GM19463 (cell line): ENCODE data around the gene GCNT2.
"Not testable (repeated sequence)": the region's sequence is repeated elsewhere in the genome, so short reads cannot be mapped to it uniquely, and the experiment has no call there.

Source experiments
- ATAC-seq: cut with Tn5 transposase; IDR thresholded peaks from one replicate; pipeline ENCODE4 v1.9.1; 2021; ENCODE audit warnings: mild to moderate bottlenecking, moderate library complexity; ENCODE audit not compliant: unreplicated experiment

Gene GCNT2

DNA sequence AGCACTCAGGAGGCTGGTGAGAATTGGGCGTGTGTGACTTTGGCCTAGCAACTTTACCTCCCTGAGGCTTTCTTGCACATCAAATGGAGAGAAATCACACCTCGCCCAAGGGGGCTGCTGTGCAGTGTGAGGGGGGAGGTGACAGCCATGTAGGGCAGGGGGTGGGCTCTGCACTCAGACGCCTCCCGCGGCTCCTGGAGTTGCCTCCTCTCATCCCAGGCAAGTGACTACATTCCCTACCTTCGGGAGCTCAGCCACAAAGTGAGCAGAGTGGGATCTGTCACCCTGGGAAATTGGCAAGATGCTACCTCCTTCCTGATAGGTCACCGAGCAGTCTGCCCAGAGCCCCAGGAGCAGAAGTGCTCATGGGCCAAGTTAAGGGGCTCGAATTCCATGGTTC is 56.0 kb downstream of the GCNT2 start:
- no peak for ATAC-seq

DNA sequence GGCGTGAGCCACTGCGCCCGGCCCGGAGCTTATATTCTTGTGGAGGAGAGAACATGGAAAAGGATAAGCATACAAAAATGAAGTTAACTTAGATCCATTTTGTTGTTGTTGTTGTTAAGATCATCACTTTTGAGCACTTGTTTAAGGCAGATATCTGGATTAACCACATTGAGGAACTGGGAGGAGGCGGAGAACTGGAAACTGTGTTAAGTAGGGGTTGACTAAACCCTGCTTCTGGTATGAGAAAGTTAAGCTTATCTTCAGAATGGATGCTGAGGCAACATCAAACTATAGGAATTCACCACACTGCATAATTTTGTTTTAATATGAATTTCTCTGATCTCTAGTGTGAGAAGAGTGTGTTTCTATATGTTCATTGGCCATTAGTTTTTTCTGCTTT is 57.6 kb downstream of the GCNT2 start:
- no peak for ATAC-seq

DNA sequence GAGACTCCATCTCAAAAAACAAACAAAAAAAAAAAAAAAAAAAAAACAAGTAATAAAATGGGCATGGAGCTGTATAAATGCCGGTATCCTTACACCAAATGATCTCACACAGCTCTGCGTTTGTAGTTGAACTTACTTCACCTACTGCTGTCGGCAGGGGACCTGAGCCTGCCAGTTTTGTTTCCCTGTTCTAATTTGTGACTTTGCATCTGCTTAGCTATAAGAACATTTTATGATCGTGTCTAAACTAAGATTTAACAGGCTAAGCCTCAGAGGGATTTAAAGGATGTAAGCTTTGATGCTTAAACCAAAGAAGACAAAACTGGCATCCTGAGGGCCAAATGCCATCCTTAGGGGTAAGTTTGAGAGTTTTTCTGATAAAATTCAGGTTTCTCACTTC is 58.7 kb downstream of the GCNT2 start:
- ATAC-seq = no peak

DNA sequence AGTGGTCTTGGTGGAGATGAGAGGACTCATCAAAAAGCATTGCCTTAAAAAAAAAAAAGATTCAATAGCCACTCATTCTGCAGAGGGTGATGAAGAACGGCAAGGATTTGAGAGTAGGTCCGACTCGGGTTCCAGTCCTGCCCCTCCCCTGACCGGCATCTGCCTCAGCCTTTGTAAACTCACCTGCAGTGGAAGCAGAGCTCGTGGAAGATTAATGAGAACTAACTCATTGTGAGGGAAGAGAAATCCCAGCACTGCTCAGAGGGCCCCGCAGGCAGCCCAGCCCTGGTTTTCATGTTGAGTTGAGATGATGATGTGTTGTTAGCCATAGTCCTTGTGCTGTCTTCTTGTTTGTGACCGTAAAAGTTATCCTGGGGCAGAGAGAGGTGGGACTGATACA is 59.4 kb downstream of the GCNT2 start:
- ATAC-seq = no peak

DNA sequence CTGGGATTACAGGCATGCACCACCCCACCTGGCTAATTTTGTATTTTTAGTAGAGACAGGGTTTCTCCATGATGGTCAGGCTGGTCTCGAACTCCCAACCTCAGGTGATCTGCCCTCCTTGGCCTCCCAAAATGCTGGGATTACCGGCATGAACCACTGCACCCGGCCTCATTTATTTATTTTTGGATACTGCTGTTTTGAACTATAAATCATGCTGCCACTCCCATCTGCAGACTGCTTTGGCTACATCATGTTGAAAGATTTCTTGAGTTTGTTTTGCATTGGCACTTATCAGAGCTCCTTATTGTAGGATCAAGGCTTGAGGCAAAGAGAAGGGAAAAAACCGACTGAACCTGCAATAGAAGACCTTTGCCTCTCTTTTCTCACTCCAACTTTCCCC is 60.3 kb downstream of the GCNT2 start:
- ATAC-seq = not testable (repeated sequence)

DNA sequence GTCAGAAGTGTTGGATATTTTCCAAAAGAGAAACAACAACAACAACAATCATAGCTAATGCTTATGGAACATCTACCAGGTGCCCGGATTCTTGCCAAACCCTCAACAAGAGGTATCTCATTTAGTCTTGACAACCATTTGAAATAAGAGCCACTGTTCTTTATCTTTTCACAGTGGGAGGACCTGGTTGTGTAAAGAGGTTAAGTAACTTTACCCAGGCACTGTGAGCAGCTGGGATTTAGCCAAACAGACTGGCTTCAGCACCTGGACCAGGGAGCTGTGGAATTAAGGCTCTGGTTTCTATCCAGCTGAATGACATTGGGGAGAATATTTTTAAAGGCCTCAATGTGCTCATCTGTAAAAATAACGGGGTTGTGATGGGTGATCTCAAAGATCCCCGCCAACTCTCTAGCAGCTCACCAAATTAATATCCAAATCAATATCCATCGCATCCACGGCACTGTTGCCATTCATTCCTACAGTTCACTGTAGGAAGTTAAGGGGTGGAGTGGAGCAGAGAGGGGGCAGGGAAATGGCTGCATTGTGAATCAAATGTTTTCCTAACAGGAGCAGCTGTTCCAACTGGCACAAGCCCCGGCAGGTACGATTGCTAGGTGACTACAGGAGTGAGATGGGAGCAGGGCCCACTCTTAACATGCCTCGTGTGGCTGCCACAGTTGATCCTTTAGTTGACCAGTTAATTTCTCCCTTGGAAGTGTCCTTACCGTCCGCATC is 61.8 kb downstream of the GCNT2 start:
- no peak for ATAC-seq

DNA sequence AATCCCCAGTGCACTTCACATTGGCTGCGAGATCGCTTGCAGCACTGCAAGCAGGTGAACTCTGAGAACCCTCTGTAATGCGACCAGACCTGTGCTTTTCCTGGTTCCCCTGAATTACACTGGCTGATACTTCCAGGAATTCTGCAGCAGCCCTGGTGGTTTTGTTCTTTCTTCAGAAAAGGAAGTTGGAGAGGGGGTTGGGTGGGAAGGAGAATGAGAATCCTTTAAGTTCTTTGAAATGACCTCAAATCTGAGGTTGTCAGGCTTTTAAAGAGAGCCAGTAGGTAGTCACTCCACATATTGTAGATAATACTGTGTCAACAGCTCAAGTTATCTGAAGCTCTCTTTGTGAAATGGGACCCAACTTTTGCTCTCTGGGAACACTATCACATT is 62.4 kb downstream of the GCNT2 start:
- ATAC-seq = no peak

DNA sequence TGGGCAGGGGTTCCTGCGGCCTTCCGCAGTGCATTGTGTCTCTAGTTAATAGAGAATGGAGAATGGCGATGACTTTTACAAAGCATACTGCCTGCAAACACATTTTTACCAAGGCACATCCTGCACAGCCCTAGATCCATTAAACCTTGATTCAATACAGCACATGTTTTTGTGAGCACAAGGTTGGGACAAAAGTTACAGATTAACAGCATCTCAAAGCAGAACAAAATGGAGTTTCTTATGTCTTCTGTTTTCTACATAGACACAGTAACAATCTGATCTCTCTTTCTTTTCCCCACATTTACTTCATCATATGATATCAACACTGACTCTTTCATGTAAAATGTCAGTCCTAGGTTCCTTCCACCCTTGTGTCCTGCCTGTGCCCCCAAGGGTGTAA is 63.5 kb downstream of the GCNT2 start:
- ATAC-seq = no peak

DNA sequence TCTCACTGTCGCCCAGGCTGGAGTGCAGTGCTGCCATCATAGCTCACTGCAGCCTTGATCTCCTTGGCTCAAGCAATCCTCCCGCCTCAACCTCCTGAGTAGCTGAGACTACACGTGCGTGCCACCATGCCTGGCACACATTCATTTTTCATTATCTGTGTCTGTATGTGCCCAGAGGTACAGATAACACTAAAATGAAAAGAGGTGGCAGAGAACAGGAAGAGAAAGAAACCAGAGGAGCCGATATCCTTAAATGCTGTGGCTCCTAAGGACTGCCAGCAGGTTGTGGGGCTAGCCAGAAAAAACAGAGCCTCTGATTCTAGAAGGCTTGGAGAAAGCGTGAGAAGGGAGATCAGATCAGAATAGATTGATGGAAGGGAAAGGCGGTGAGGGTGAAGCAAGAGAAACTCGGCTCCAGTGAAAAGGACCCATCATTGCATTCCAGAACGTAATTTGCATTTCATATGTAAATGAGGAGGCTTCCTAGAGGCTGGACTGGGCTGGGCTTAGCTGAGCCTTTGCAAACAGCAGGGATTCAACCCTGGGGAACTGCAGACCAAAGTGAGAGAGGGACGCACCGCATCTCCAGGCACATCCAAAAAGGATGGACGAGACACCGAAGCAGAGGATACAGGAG is 64.2 kb downstream of the GCNT2 start:
- ATAC-seq = no peak

DNA sequence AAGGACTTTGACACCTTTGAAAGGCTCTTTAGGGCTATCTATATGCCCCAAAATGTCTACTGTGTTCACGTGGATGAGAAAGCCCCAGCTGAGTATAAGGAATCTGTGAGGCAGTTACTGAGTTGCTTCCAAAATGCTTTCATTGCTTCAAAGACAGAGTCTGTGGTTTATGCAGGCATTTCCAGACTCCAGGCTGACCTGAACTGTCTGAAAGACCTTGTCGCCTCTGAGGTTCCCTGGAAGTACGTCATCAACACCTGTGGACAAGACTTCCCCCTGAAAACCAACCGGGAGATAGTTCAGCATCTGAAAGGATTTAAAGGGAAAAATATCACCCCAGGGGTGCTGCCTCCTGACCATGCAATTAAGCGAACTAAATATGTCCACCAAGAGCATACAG is 65.2 kb downstream of the GCNT2 start:
- ATAC-seq = no peak

DNA sequence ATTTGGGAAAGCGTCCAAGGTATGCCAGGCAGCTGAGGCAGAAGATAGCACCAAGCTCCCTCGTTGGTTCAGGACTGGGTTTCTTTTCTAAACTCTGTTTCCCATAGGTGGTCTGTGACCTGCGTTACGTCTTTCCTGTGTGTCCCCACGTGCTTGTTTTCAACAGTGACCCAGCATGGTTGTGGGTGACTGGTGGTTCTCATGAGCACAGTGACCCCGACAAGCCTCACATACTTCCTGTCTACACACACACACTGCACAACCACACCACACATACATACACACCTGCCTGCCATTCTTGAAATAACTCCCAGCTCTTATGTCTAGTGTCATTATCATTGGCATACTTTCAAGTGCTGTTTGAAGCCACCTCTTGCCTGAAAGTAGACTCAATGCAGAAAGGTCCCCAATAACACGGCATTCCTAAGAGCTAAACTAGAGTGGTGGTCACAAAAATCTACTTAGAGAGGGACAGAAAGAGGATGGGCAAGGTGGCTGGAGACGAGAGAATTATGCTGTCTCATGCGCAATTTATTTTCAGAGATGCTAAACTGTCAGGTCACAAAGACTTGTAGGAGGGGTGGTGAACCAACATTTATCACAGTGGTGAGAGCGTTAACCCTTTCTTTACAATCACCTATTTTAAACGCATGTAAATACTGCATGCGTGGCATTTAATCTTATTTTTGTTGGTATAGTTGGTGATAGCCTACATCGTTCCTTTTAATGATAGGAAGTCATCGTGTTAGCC is 66.7 kb downstream of the GCNT2 start:
- ATAC-seq = peak; percentile 62

DNA sequence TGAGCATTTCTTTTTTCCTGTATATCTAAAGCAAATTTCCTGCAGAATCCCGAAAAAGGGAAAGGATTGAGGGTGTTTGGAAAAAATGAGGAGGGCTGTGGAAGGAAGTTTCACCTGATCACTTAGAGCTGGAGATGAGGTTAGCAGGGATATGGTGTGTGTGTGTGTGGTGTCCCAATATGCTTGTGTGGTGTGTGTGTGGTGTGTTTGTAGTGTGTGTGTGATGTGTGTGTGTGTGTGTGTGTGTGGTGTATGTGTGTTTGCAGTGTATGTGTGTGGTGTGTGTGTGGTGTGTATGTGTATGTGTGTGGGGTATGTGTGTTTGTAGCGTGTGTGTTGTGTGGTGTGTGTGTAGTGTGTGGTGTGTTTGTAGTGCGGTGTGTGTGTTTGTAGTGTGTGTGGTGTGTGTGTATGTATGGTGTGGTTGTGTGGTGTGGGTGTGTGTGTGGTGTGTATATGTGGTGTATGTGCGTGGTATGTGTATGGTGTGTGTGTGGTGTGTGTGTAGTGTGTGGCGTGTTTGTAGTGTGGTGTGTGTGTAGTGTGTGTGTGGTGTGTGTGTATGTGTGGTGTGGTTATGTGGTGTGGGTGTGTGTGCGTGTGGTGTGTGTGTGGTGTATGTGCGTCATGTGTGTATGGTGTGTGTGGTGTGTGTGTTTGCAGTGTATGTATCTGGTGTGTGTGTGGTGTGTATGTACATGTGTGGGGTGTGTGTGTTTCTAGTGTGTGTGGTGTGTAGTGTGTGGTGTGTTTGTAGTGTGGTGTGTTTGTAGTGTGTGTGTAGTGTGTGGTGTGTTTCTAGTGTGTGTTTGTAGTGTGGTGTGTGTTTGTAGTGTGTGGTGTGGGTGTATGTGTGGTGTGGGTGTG is 67.6 kb downstream of the GCNT2 start:
- no peak for ATAC-seq

DNA sequence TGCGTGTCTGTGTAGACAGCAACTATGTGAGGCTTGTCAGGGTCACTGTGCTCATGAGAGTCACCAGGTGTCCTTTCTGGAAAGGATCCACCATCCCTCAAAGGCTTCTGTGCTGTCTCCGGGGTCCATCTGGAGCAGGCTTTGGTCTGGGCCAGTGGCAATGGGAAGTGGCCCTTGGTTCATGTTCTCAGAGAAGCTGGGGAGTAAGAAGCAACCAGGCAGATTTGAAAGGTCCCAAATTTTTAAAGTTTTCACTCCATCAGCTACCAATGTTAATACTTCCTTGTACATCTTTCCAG is 68.2 kb downstream of the GCNT2 start:
- ATAC-seq = no peak

DNA sequence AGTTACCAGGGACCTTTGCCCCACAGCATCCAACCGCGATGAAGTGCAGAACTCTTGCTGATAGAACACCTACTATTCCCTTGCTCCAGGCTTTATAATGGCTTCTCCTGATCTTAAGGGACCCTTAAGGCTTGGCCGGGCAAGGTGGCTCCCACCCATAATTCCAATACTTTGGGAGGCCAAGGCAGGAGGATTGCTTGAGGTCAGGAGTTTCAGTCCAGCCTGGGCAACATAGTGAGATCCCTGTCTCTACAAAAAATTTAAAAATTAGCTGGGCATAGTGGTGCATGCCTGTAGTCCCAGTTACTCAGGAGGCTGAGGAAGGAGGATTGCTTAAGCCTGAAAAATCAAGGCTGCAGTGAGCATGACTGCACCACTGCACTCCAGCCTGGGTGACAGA is 68.8 kb downstream of the GCNT2 start:
- no peak for ATAC-seq

DNA sequence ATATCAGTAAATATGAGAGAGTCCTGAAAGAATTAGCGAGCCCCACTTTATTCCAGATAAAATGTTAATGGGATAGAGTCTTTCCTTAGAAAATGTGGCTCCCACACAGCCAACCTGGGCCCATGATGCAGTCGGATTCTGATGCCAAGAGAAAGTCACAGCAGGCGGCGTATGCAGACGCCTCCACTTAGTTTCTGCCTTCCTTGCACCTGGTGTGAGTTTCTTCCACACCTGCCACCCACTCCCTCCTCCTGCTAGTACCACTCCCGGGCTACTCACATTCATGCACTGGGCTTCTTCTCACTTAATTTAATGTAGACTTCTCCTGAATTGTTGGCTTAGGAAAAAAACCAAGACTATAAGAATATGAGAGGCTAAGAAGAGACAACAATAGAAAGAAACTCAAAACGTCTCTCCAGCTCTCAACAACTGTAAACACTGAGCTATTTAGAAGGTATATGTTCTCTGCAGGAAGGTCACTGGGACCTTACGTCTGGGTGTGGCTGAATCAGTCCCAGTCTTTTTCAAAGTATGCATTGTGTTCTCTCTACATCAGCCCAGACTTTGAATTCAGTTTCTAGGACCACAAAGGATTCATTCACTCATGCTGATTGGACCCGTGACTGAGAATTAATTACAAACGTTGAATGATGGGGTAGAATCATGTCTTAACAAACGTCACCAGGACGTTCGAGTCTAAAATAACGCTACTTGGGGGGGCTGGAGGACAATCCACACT is 70.4 kb downstream of the GCNT2 start:
- no peak for ATAC-seq

DNA sequence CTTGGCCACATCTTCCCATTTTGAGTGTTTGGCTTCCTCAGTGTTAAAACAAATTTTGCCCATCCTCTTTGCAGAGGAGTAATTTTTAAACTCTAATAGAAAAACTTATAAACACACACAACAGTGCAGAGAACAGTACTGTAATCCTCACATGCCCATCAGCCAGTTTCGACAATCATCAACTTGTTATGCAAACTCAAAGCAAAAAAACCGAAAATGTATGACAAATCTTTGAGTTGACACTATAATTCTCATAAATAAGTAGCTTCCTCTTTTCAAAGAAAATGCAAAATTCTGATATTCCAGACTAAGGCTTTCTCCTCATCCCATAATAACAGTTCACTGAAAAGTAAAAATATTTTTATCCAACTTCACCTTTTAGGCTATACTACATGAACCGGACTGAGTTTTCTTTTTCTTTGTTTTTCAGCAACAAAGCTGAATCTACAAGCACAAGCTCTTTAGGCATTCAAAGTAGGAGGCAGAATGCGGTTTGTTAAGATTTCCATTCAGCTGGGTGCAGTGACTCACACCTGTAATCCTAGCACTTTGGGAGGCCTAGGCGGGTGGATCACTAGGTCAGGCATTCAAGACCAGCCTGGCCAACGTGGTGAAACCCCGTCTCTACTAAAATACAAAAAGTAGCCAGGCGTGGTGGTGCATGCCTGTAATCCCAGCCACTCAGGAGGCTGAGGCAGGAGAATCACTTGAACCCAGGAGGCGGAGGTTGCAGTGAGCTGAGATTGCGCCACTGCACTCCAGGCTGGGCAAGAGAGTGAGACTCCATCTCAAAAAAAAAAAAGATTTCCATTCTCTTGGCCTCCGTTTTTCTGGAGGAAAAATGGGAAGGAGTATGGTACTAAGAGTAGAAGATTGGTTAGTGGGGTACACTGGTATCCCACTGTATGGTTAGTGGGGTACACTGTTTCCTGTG is 74.8 kb downstream of the GCNT2 start:
- peak; percentile 90 for ATAC-seq

DNA sequence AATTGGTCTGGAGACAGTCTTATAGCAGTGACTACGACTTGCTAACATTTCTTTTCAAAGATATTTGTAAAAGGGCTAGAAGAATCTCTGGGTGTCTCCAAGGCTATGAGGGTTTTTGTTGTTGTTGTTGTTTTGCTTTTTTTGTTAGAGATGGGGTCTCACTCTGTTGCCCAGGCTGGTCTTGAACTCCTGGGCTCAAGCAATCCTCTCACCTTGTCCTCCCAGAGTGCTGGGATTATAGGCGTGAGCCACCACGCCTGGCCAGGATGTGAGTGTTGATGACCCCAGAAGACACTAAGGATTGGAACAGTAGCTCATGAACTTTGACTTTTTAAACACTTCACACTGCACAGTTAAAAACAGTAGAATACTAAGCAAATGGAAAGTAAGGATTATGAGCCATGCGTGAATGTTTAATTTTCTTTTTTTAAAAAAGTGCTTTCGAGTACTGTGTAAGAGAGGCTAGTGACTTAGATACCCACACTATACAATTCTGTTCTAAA is 76.4 kb downstream of the GCNT2 start:
- no peak for ATAC-seq

DNA sequence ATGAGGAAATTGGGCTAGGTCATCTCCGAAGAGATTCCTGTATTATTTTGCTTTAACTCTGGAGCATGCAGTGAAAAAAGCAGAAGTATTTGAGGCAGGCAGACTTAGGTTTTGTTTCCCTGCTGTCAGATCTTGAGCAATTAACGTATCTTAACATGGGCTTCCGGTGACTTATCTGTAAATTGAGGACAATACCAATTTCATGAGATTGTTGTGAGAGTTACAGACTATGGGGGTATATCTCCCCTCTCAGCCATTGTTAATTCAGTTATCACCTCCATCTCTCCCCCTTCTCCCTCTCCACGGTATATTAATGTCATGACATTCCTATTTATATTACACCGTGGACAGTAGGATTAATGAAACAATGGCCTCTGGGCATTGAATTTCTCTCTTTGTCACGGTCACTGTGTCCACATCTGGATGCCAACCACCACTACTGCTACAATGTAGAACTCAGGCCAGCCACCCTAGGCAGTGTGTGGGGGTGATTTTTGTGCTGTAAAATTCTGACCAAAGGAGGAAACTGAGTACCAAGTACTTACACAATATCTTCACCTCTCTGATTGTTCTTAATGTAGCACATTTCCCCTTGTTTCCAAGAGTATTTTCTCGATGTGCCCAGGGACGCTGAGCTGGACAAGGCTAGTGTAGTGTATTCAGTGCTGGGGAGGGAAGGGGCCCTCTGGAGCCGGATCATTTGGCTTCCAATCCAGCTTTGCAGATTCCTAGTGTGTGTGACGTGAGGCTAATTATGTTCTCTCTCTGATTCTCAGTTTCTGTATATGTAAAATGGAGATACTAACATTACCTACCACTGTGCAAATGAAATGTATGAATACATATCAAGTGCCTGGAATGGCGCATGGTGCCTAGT is 77.2 kb downstream of the GCNT2 start:
- ATAC-seq = no peak
